Karpas-422 (cell line): ENCODE results near the gene OPCML. TPM values are rescaled to one million over a fixed set of nuclear protein-coding genes. Genes with fewer than 3 reads are reported as not detected.

Experiments used
- DNase-seq: peaks from one replicate; pipeline ENCODE4 v3.0.0-alpha.2; 2015
- H2AFZ ChIP-seq: fragments of 200-600 bp; sonication (generic); 2 replicates; pipeline ENCODE4 v1.6.1; 2014; ENCODE audit warnings: antibody characterized with exemption, low read length, mixed read lengths
- H3K27ac ChIP-seq: fragments of 200-600 bp; sonication (generic); 2 replicates; pipeline ENCODE4 v1.5.1; 2014; ENCODE audit warnings: mild to moderate bottlenecking, low read length, moderate library complexity
- H3K27me3 ChIP-seq: fragments of 200-600 bp; sonication (generic); 2 replicates; pipeline ENCODE4 v1.6.1; 2014; ENCODE audit warnings: low read length, mixed read lengths
- H3K36me3 ChIP-seq: fragments of 200-600 bp; sonication (generic); 2 replicates; pipeline ENCODE4 v1.6.1; 2014; ENCODE audit warnings: low read length, mixed read lengths; ENCODE audit not compliant: insufficient read depth
- H3K4me1 ChIP-seq: fragments of 200-600 bp; sonication (generic); 2 replicates; pipeline ENCODE4 v1.6.1; 2014; ENCODE audit warnings: mild to moderate bottlenecking, low read length, mixed read lengths
- H3K4me2 ChIP-seq: fragments of 200-600 bp; sonication (generic); 2 replicates; pipeline ENCODE4 v1.6.1; 2014; ENCODE audit warnings: low read length, low read depth, mild to moderate bottlenecking; ENCODE audit not compliant: poor library complexity, severe bottlenecking
- H3K4me3 ChIP-seq: fragments of 200-600 bp; sonication (generic); 2 replicates; pipeline ENCODE4 v1.5.1; 2014; ENCODE audit warnings: mild to moderate bottlenecking, antibody characterized with exemption, low read length, mixed read lengths
- H3K79me2 ChIP-seq: fragments of 200-600 bp; sonication (generic); 2 replicates; pipeline ENCODE4 v1.6.1; 2014; ENCODE audit warnings: mild to moderate bottlenecking, low read length, mixed read lengths
- H3K9ac ChIP-seq: fragments of 200-600 bp; sonication (generic); 2 replicates; pipeline ENCODE4 v1.6.0; 2014; ENCODE audit warnings: low read length
- H3K9me2 ChIP-seq: fragments of 200-600 bp; sonication (generic), shearing (Covaris generic); replicated peaks from 2 replicates; pipeline ENCODE4 v1.6.0; 2014; ENCODE audit warnings: mild to moderate bottlenecking, low read length, moderate library complexity; ENCODE audit not compliant: insufficient read depth
- H3K9me3 ChIP-seq: fragments of 300-700, 200-600 bp; sonication (generic); 2 replicates; pipeline ENCODE4 v1.6.1; 2014; ENCODE audit warnings: low read length, mixed read lengths
- H4K20me1 ChIP-seq: fragments of 200-600 bp; sonication (generic); 2 replicates; pipeline ENCODE4 v1.6.1; 2014; ENCODE audit warnings: mild to moderate bottlenecking, antibody characterized with exemption, low read length, low read depth; ENCODE audit not compliant: insufficient read depth
- total RNA-seq: library from RNA; depleted of rRNA; stranded (reverse); fragments of >200 nt; shearing (Covaris generic); gene quantifications from 2 replicates; pipeline ENCODE4 v1.2.3, GENCODE V29; 2014; ENCODE audit warnings: low replicate concordance

Gene OPCML
- total RNA-seq, 1 experiment from 2014 or later: not detected

DNA sequence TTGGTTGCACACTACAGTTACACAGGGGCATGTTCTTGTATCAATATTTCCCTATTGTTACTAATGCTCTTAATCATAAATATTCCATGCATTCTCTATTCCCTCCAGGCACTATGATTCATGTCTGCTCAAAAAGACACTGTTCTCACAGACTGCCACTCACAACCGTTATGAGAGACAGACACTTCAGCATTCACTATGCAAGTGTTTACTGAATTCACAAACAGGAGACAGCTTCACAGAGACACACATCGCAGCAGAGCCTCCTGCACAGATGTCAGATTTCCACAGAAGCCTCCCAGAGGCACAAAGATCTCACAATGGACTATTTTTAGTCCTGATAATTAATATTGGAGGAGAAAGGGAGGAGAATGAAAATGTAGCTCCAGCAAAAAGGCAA lies 930.4 kb downstream of the OPCML start:
- Histone ChIP-seq H3K4me1 (no peaks in the 10 kb centered on the region), H3K9ac (no peak overlapping the region), H3K79me2 (no peaks in the 10 kb centered on the region), H2AFZ (no peak overlapping the region), H3K27me3 (no peaks in the 10 kb centered on the region), H3K4me3 (no peak overlapping the region), H4K20me1 (no peaks in the 10 kb centered on the region), H3K4me2 (no peak overlapping the region), H3K36me3 (no peaks in the 10 kb centered on the region), H3K9me3 (no peaks in the 10 kb centered on the region), H3K27ac (no peak overlapping the region), H3K9me2 (no peaks in the 10 kb centered on the region)
- no peak for DNase-seq

DNA sequence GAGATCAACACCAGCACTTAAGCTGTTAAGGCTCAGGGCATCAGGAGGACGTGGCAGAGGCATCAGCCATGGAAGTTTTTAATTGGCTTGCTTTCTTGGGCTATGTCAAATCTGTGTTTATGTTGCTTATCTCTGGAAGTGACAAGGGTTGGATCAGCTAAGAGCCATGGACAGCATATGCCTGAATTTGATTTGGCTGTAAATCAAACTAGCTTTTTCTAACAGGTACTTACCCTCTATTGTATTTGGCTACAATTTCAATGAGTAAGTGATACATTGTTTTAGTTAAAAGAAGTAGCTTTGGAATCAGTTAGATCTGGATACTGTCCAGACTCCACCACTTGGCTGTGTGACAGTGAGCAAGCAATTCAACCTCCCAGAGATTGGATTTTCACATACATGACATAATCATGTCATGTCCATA lies 936.6 kb downstream of the OPCML start:
- Histone ChIP-seq H3K27me3 (no peaks in the 10 kb centered on the region), H3K27ac (no peak overlapping the region), H3K79me2 (no peaks in the 10 kb centered on the region), H3K36me3 (no peaks in the 10 kb centered on the region), H3K9ac (no peak overlapping the region), H3K9me2 (no peaks in the 10 kb centered on the region), H3K4me1 (no peaks in the 10 kb centered on the region), H3K4me2 (no peak overlapping the region), H3K4me3 (no peak overlapping the region), H2AFZ (no peak overlapping the region), H3K9me3 (no peaks in the 10 kb centered on the region), H4K20me1 (no peaks in the 10 kb centered on the region)
- no peak for DNase-seq

- no peaks in the 10 kb centered on the region for H4K20me1 ChIP-seq
Observed at GRCh38 chr11:132595246-132595645, 937.1 kb downstream of the OPCML start.

GRCh38 chr11:132590986-132591385 lies 941.3 kb downstream of the OPCML start:
- Histone ChIP-seq H3K27me3 (no peaks in the 10 kb centered on the region), H3K9me3 (no peaks in the 10 kb centered on the region), H3K9ac (no peak overlapping the region), H3K36me3 (no peaks in the 10 kb centered on the region), H3K4me2 (no peak overlapping the region), H3K4me3 (no peak overlapping the region), H3K79me2 (no peaks in the 10 kb centered on the region), H3K9me2 (no peaks in the 10 kb centered on the region), H4K20me1 (no peaks in the 10 kb centered on the region), H3K27ac (no peak overlapping the region), H3K4me1 (no peaks in the 10 kb centered on the region), H2AFZ (no peak overlapping the region)
- no peak for DNase-seq

More at GRCh38 chr11:132595246-132595645, 937.1 kb downstream of the OPCML start:
- no peak overlapping the region for H3K27ac ChIP-seq
- no peaks in the 10 kb centered on the region for H3K79me2 ChIP-seq
- no peak overlapping the region for H3K4me3 ChIP-seq
- H3K9me2 ChIP-seq: no peaks in the 10 kb centered on the region
- H3K36me3 ChIP-seq: no peaks in the 10 kb centered on the region
- no peak overlapping the region for H3K9ac ChIP-seq
- H3K4me1 ChIP-seq: no peaks in the 10 kb centered on the region
- H2AFZ ChIP-seq: no peak overlapping the region
- no peaks in the 10 kb centered on the region for H3K27me3 ChIP-seq
- H3K9me3 ChIP-seq: no peaks in the 10 kb centered on the region
- H3K4me2 ChIP-seq: no peak overlapping the region
- DNase-seq: no peak

DNA sequence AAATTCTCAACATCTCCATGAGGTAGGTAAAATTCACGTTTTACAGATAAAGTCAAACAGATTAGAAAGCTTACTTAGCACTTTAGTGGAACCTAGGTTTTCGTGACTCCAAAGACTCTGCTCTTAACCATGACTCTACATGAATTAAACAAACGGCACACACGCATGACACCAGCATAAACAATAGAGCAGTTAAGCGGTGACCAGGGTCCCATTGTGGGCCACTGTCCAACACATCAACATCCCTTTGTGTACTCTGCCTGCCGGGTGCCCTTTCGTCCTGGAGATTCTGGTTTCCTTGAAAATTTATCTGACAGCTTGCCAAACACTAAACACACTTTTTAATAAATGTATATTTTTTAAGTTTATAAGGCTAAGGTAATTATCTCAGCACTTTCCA lies 941.7 kb downstream of the OPCML start:
- Histone ChIP-seq H3K9me2 (no peaks in the 10 kb centered on the region), H3K4me3 (no peak overlapping the region), H3K27me3 (no peaks in the 10 kb centered on the region), H3K36me3 (no peaks in the 10 kb centered on the region), H2AFZ (no peak overlapping the region), H3K79me2 (no peaks in the 10 kb centered on the region), H3K4me2 (no peak overlapping the region), H4K20me1 (no peaks in the 10 kb centered on the region), H3K4me1 (no peaks in the 10 kb centered on the region), H3K27ac (no peak overlapping the region), H3K9ac (no peak overlapping the region), H3K9me3 (no peaks in the 10 kb centered on the region)
- no peak for DNase-seq

- Histone ChIP-seq H3K79me2 (no peaks in the 10 kb centered on the region), H3K9ac (no peak overlapping the region), H3K27ac (no peak overlapping the region), H3K9me2 (no peaks in the 10 kb centered on the region), H3K4me1 (no peaks in the 10 kb centered on the region), H3K4me3 (no peak overlapping the region), H3K27me3 (no peaks in the 10 kb centered on the region), H3K9me3 (no peaks in the 10 kb centered on the region), H4K20me1 (no peaks in the 10 kb centered on the region), H3K4me2 (no peak overlapping the region), H2AFZ (no peak overlapping the region), H3K36me3 (no peaks in the 10 kb centered on the region)
- DNase-seq: no peak
Observed at GRCh38 chr11:132589791-132590190, 942.5 kb downstream of the OPCML start.

- H3K27me3 ChIP-seq: no peaks in the 10 kb centered on the region
- no peaks in the 10 kb centered on the region for H3K9me3 ChIP-seq
- H4K20me1 ChIP-seq: no peaks in the 10 kb centered on the region
- H3K36me3 ChIP-seq: no peaks in the 10 kb centered on the region
- H3K9me2 ChIP-seq: no peaks in the 10 kb centered on the region
- H3K4me1 ChIP-seq: no peaks in the 10 kb centered on the region
- H3K4me3 ChIP-seq: no peak overlapping the region
- H2AFZ ChIP-seq: no peak overlapping the region
- H3K27ac ChIP-seq: no peak overlapping the region
- no peak overlapping the region for H3K4me2 ChIP-seq
- no peaks in the 10 kb centered on the region for H3K79me2 ChIP-seq
- DNase-seq: no peak
- no peak overlapping the region for H3K9ac ChIP-seq
Observed at GRCh38 chr11:132588366-132588765, 943.9 kb downstream of the OPCML start.

- H3K9me2 ChIP-seq: no peaks in the 10 kb centered on the region
- no peak overlapping the region for H3K27ac ChIP-seq
- no peak overlapping the region for H3K4me3 ChIP-seq
- no peak overlapping the region for H3K4me2 ChIP-seq
- H3K79me2 ChIP-seq: no peaks in the 10 kb centered on the region
- no peak for DNase-seq
- no peak overlapping the region for H3K9ac ChIP-seq
- H2AFZ ChIP-seq: no peak overlapping the region
- no peaks in the 10 kb centered on the region for H3K4me1 ChIP-seq
- no peaks in the 10 kb centered on the region for H3K27me3 ChIP-seq
- no peaks in the 10 kb centered on the region for H4K20me1 ChIP-seq
- no peaks in the 10 kb centered on the region for H3K36me3 ChIP-seq
- H3K9me3 ChIP-seq: no peaks in the 10 kb centered on the region
Observed at GRCh38 chr11:132587716-132588115, 944.6 kb downstream of the OPCML start.

DNA sequence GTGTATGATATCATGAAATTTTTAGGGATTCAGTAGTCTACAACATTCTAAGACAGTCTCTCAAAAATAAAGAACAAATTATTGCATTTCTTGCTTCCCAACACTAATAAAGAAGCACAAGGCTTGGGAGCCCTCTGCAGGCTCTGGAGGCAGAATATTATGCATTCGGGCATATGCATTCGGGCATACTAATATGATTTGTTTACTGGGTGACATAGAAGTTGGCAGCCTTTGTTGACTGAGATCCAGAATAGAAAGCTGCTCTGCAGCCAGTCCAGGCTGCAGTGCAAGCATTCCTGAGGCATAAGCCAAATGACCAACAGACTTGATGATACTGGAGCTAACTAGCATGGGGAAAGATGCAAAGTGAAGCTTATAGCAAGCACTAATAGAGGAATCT lies 945.5 kb downstream of the OPCML start:
- H3K9me2 ChIP-seq: no peaks in the 10 kb centered on the region
- H3K27me3 ChIP-seq: no peaks in the 10 kb centered on the region
- DNase-seq: no peak
- no peak overlapping the region for H3K4me3 ChIP-seq
- no peaks in the 10 kb centered on the region for H3K36me3 ChIP-seq
- H3K4me1 ChIP-seq: no peaks in the 10 kb centered on the region
- no peak overlapping the region for H3K4me2 ChIP-seq
- H4K20me1 ChIP-seq: no peaks in the 10 kb centered on the region
- no peaks in the 10 kb centered on the region for H3K79me2 ChIP-seq
- H3K27ac ChIP-seq: no peak overlapping the region
- no peaks in the 10 kb centered on the region for H3K9me3 ChIP-seq
- no peak overlapping the region for H3K9ac ChIP-seq
- no peak overlapping the region for H2AFZ ChIP-seq
